Measurements from ENCODE around the gene RBMY1E.
"Not testable (repeated sequence)": the region's sequence is repeated elsewhere in the genome, so short reads cannot be mapped to it uniquely, and the experiment has no call there.

The RBMY1E gene
- long read RNA-seq, donor 1 = 0 reads
- long read RNA-seq, donor 2 = 0 reads
- long read RNA-seq, donor 3 = 0 reads
- long read RNA-seq, donor 4 = 0 reads
- long read RNA-seq, donor 5 = 0 reads
- long read RNA-seq, donor 6 = 0 reads
- long read RNA-seq, donor 7 = 0 reads
- long read RNA-seq, donor 8 = 0 reads

GRCh38 chrY:21917932-21918331, at the start of gene RBMY1E:
TSS of gene RBMY1E (minus strand) at chrY:21918032. CDS start at chrY:21916054, 1,978 bp downstream.
- DNase-seq = not testable (repeated sequence)

DNA sequence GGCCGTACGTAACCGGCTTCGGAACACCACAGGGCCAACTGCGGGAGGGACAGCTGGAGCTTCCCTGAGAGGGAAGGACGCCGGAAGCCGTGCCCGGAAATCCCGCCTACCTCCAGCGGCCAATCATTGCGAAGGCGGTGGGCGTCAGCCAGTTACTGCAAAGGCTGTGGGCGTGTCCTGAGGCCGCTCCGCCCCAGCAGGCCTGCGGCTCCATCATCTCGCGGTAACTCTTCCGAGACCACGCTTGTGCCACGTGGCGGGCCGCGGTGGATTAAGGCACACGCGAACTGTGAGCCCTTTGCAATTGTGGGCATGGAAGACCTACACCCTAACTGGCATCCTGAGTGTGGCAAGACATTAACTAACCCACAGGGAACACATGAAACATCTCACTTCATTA, 23.4 kb downstream of the RBMY1E start, which contains the start of gene RBMY1D:
TSS of gene RBMY1D (minus strand) at position 101 of the 400 bp plus-strand sequence. CDS start 2,013 bp downstream, outside the sequence.
- DNase-seq = not testable (repeated sequence)

DNA sequence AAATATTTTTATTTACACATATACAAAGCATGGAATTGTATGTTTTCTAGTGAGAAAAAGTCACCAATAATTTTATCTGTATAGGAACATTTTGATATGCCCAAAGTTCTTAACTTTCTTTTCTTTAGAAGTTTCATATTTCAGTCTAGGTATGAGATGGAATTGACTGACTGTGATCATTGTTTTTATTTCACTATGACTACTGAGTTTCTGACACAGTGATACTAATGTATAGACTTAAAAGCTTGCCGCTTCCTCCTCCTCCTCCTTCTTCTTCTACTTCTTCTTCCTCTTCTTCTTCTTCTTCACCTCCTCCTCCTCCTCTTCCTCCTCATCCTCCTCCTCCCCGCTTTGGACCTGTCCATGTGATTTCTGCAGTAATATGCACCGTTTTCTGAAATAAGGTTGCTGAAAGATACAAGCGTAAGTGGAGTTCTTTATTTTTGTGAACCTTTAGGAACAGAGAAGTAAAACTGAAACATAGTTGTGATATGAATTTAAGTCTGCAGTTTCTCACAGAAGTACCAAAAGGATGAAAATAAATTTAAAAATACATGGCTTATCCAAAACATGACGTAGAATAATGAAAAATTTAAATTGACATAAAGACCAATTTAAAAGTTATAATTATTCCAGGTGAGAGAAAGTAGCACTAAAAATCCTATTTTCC, 48.3 kb downstream of the RBMY1E start:
- DNase-seq = not testable (repeated sequence)

Data from right kidney (tissue), 9 donors.